A549 (cell line): ENCODE data around the gene COG3. TPM values are rescaled to one million over a fixed set of nuclear protein-coding genes. Genes with fewer than 3 reads are reported as not detected.

Experiments used
- ATAC-seq, 2 experiments: fragments of 200-7000 bp in 1 of 2; fragments of >200 bp in 1 of 2; cut with Nextera tagmentation in 1 of 2; cut with Tn5 transposase in 1 of 2; 3 replicates each; pipeline versions ENCODE4 v1.8.0 to v1.9.1; 2018 to 2020; ENCODE audit warnings: mild to moderate bottlenecking in 1 of 2, moderate library complexity in 1 of 2
- CTCF ChIA-PET: fragments of 300-600 bp; sonication (Branson Sonifier 250); formaldehyde crosslinking; extraction: SDS; loops from one replicate; lab custom pipeline; 2021; ENCODE audit warnings: antibody characterized with exemption, inconsistent platforms; lab: Yijun Ruan, JAX
- POLR2A ChIA-PET: fragments of 350-600 bp; formaldehyde crosslinking; extraction: SDS; loops from one replicate; lab custom pipeline; 2021; ENCODE audit warnings: antibody characterized with exemption, inconsistent platforms; lab: Yijun Ruan, JAX
- DNase-seq, 2 experiments: peaks; one replicate each; pipeline versions ENCODE4 v3.0.0 to v3.0.0-alpha.2; 2011 to 2016; ENCODE audit warnings: low read depth in 1 of 2, low spot score in 1 of 2
- FAIRE-seq: peaks from 2 replicates; lab custom pipeline; 2011; peaks lifted over from hg19 to GRCh38; lab: Jason Lieb, UNC
- H3K27ac ChIP-seq, 2 experiments: fragments of >200 bp; sonication (Bioruptor Twin); formaldehyde crosslinking; 3 replicates each; pipeline ENCODE4 v1.5.1; 2016 to 2017
- H3K4me1 ChIP-seq: fragments of >200 bp; sonication (Bioruptor Twin); formaldehyde crosslinking; 3 replicates; pipeline ENCODE4 v1.6.1; 2016
- H3K4me2 ChIP-seq: fragments of >200 bp; sonication (Bioruptor Twin); formaldehyde crosslinking; 3 replicates; pipeline ENCODE4 v1.6.1; 2016
- H3K4me3 ChIP-seq: fragments of >200 bp; sonication (Bioruptor Twin); formaldehyde crosslinking; 3 replicates; pipeline ENCODE4 v1.5.1; 2016
- H3K9me3 ChIP-seq: fragments of >200 bp; sonication (Bioruptor Twin); formaldehyde crosslinking; 3 replicates; pipeline ENCODE4 v1.6.1; 2016
- CBX2 ChIP-seq: fragments of 200-600 bp; sonication (generic); IDR thresholded peaks from 2 replicates; pipeline ENCODE4 v1.6.1; 2016; ENCODE audit warnings: low read depth, mild to moderate bottlenecking, borderline replicate concordance
- EHF ChIP-seq: fragments of 250-450 bp; sonication (Bioruptor Pico); IDR thresholded peaks from 2 replicates; pipeline ENCODE4 v1.5.0; 2020; ENCODE audit warnings: mild to moderate bottlenecking
- ESRRA ChIP-seq: fragments of 150-350 bp; IDR thresholded peaks from 2 replicates; pipeline ENCODE4 v1.6.1; 2014; ENCODE audit warnings: mild to moderate bottlenecking, low read length, borderline replicate concordance
- FOSB ChIP-seq: fragments of 250-450 bp; sonication (Bioruptor Pico); IDR thresholded peaks from 2 replicates; pipeline ENCODE4 v1.5.0; 2020; ENCODE audit warnings: mild to moderate bottlenecking, moderate library complexity
- HEYL ChIP-seq: fragments of 250-450 bp; sonication (Bioruptor Pico); IDR thresholded peaks from 2 replicates; pipeline ENCODE4 v1.8.0; 2021; ENCODE audit warnings: mild to moderate bottlenecking, moderate library complexity
- HOXA7 ChIP-seq: fragments of 250-450 bp; sonication (Bioruptor Pico); IDR thresholded peaks from 2 replicates; pipeline ENCODE4 v1.5.0; 2020; ENCODE audit warnings: mild to moderate bottlenecking, moderate library complexity
- HOXB5 ChIP-seq: fragments of 250-450 bp; sonication (Bioruptor Pico); IDR thresholded peaks from 2 replicates; pipeline ENCODE4 v1.5.0; 2020; ENCODE audit warnings: mild to moderate bottlenecking, moderate library complexity
- JUN ChIP-seq, 2 experiments: fragments of >200 bp; sonication (Bioruptor Twin); formaldehyde crosslinking; IDR thresholded peaks; 2 replicates in 1 of 2; 3 replicates in 1 of 2; pipeline ENCODE4 v1.6.1; 2016 to 2017
- KDM1A ChIP-seq: fragments of 200-600 bp; sonication (generic); IDR thresholded peaks from 2 replicates; pipeline ENCODE4 v1.6.1; 2016; ENCODE audit warnings: low read depth, mild to moderate bottlenecking
- KDM5A ChIP-seq: fragments of 200-600 bp; sonication (generic); IDR thresholded peaks from 2 replicates; pipeline ENCODE4 v1.6.1; 2016; ENCODE audit warnings: antibody characterized with exemption, mild to moderate bottlenecking
- MAFK ChIP-seq: fragments of 450-650 bp; IDR thresholded peaks from 2 replicates; pipeline ENCODE4 v1.6.1; 2014; ENCODE audit not compliant: partially characterized antibody
- NR3C1 ChIP-seq: fragments of >200 bp; sonication (Bioruptor Twin); formaldehyde crosslinking; IDR thresholded peaks from 3 replicates; pipeline ENCODE4 v1.6.1; 2017
- POLR2A ChIP-seq: IDR thresholded peaks from 2 replicates; pipeline ENCODE4 v1.6.1; 2012; ENCODE audit warnings: mild to moderate bottlenecking, low read length
- RCOR1 ChIP-seq: fragments of 150-350 bp; IDR thresholded peaks from 2 replicates; pipeline ENCODE4 v1.6.1; 2014; ENCODE audit warnings: antibody characterized with exemption, low read length, low read depth
- REST ChIP-seq: fragments of 200-600 bp; sonication (generic); IDR thresholded peaks from 2 replicates; pipeline ENCODE4 v1.6.1; 2016; ENCODE audit warnings: antibody characterized with exemption, mild to moderate bottlenecking, moderate library complexity
- RFX5 ChIP-seq: fragments of 450-650 bp; IDR thresholded peaks from 2 replicates; pipeline ENCODE4 v1.7.1; 2014; ENCODE audit warnings: antibody characterized with exemption, mild to moderate bottlenecking, moderate library complexity
- RNF2 ChIP-seq: fragments of 200-600 bp; sonication (generic); IDR thresholded peaks from 2 replicates; pipeline ENCODE4 v1.6.1; 2016; ENCODE audit warnings: low read depth, mild to moderate bottlenecking, antibody characterized with exemption, moderate library complexity, borderline replicate concordance
- SREBF2 ChIP-seq: fragments of 450-650 bp; IDR thresholded peaks from 2 replicates; pipeline ENCODE4 v1.6.1; 2014; ENCODE audit warnings: mild to moderate bottlenecking, moderate library complexity
- ZFP36 ChIP-seq: fragments of 450-650 bp; IDR thresholded peaks from 2 replicates; pipeline ENCODE4 v1.6.1; 2014; ENCODE audit warnings: borderline replicate concordance; ENCODE audit not compliant: partially characterized antibody
- ZNF302 ChIP-seq: fragments of 250-450 bp; sonication (Bioruptor Pico); IDR thresholded peaks from 2 replicates; pipeline ENCODE4 v1.9.0; 2021; ENCODE audit warnings: inconsistent platforms, mild to moderate bottlenecking, moderate library complexity
- ZSCAN20 ChIP-seq: fragments of 250-450 bp; sonication (Bioruptor Pico); IDR thresholded peaks from 2 replicates; pipeline ENCODE4 v1.8.0; 2022; ENCODE audit warnings: mild to moderate bottlenecking, moderate library complexity
- WGBS: methylation state at CpG from one replicate; pipeline ENCODE4 v1.1.6; 2017; ENCODE audit errors: missing lambda C conversion rate; 5-methylcytosine and 5-hydroxymethylcytosine counted together
- polyA plus RNA-seq, 4 experiments: library from polyadenylated mRNA; depleted of rRNA in 3 of 4; stranded (reverse); fragments of >200 nt; fragmentation: RNase III in 1 of 4; extraction: RNeasy Plus Mini Kit Qiagen cat#74134 plus additional on column Dnase treatment in 1 of 4; gene quantifications; 2 replicates in 3 of 4; 3 replicates in 1 of 4; pipeline ENCODE4 v1.2.3, GENCODE V29; 2011 to 2017
- TF ChIP-seq, protein P1 (sequence below): fragments of 250-450 bp; sonication (Bioruptor Pico); IDR thresholded peaks from 2 replicates; pipeline ENCODE4 v1.5.0; 2020; ENCODE audit warnings: low read depth, mild to moderate bottlenecking, moderate library complexity
- TF ChIP-seq, protein P2 (sequence below): fragments of 250-450 bp; sonication (Bioruptor Pico); IDR thresholded peaks from 2 replicates; pipeline ENCODE4 v1.5.0; 2021; ENCODE audit warnings: mild to moderate bottlenecking, moderate library complexity, borderline replicate concordance
- TF ChIP-seq, protein P3 (sequence below): fragments of >200 bp; sonication (Bioruptor Twin); formaldehyde crosslinking; IDR thresholded peaks from 2 replicates; pipeline ENCODE4 v1.6.1; 2016

The COG3 gene
- polyA plus RNA-seq, 2 of the 4 experiments (the other 2 are of a cell fraction): 8.2 to 23.3 TPM

- TF ChIP-seq REST (no peak), HOXB5 (peak; percentile 99), MAFK (no peak), NR3C1 (no peak)
- TF ChIP-seq, protein P1, sequence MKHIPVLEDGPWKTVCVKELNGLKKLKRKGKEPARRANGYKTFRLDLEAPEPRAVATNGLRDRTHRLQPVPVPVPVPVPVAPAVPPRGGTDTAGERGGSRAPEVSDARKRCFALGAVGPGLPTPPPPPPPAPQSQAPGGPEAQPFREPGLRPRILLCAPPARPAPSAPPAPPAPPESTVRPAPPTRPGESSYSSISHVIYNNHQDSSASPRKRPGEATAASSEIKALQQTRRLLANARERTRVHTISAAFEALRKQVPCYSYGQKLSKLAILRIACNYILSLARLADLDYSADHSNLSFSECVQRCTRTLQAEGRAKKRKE (CRISPR knock-in tag): peak; percentile 95
Observed at GRCh38 chr13:45527699-45528462, 63.1 kb downstream of the COG3 start (continued).

GRCh38 chr13:45529758-45530157 is 65.0 kb downstream of the COG3 start:
- no peak for TF ChIP-seq HOXA7
- no peak for TF ChIP-seq SREBF2
- no peak for TF ChIP-seq EHF (CRISPR knock-in tag)
- no peak for TF ChIP-seq REST
- no peak for TF ChIP-seq ZNF302 (CRISPR knock-in tag)
- no peak for TF ChIP-seq KDM5A
- no peak for TF ChIP-seq HEYL (CRISPR knock-in tag)
- TF ChIP-seq HOXB5: no peak
- no peak for TF ChIP-seq ESRRA
- TF ChIP-seq POLR2A: no peak
- TF ChIP-seq NR3C1: no peak
- no peak for TF ChIP-seq ZFP36
- no peak for TF ChIP-seq RNF2
- TF ChIP-seq, all 56 proteins: peak for 0
- no peak for DNase-seq
- FAIRE-seq: no peak
- WGBS: 75% methylated on average over 3 of the region's 3 CpGs
- POLR2A ChIA-PET: no interaction called here
- no peaks in the 10 kb centered on the region for H3K9me3 ChIP-seq
- peak overlapping the region; percentile 55; the same call in 1 of the 3 replicates for H3K4me2 ChIP-seq
- no peak overlapping the region; a peak in 1 of 6 replicates for H3K27ac ChIP-seq
- no peak for ATAC-seq
- CTCF ChIA-PET: no interaction called here
- peaks cover 39% of the 10 kb centered on the region for H3K4me1 ChIP-seq
- no peak overlapping the region for H3K4me3 ChIP-seq

- 88% methylated on average over 9 of the region's 9 CpGs for WGBS
- no peak for DNase-seq
- CTCF ChIA-PET: interaction anchor here (1.4 kb wide), 1 partner anchor 23 kb away, joined by 4 read pairs; no protein-coding TSS in a partner anchor
- no peak overlapping the region for H3K4me2 ChIP-seq
- no peak overlapping the region for H3K27ac ChIP-seq
- peaks cover 4% of the 10 kb centered on the region; the same call in 2 of the 3 replicates for H3K4me1 ChIP-seq
- H3K9me3 ChIP-seq: no peaks in the 10 kb centered on the region
- FAIRE-seq: no peak
- no peak for ATAC-seq
- POLR2A ChIA-PET: no interaction called here
- no peak overlapping the region for H3K4me3 ChIP-seq
- TF ChIP-seq KDM5A (no peak), MAFK (no peak), ZSCAN20 (CRISPR knock-in tag) (no peak), CBX2 (no peak), KDM1A (no peak), JUN (IDR thresholded peaks at IDR 0.05) (no peak), RCOR1 (no peak), FOSB (CRISPR knock-in tag) (no peak), SREBF2 (no peak), ZNF302 (CRISPR knock-in tag) (no peak), RFX5 (no peak)
- TF ChIP-seq, protein P2, sequence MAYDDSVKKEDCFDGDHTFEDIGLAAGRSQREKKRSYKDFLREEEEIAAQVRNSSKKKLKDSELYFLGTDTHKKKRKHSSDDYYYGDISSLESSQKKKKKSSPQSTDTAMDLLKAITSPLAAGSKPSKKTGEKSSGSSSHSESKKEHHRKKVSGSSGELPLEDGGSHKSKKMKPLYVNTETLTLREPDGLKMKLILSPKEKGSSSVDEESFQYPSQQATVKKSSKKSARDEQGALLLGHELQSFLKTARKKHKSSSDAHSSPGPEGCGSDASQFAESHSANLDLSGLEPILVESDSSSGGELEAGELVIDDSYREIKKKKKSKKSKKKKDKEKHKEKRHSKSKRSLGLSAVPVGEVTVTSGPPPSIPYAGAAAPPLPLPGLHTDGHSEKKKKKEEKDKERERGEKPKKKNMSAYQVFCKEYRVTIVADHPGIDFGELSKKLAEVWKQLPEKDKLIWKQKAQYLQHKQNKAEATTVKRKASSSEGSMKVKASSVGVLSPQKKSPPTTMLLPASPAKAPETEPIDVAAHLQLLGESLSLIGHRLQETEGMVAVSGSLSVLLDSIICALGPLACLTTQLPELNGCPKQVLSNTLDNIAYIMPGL (CRISPR knock-in tag): no peak
- TF ChIP-seq, protein P3, sequence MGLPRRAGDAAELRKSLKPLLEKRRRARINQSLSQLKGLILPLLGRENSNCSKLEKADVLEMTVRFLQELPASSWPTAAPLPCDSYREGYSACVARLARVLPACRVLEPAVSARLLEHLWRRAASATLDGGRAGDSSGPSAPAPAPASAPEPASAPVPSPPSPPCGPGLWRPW: no peak
Observed at GRCh38 chr13:45534604-45535003, 69.9 kb downstream of the COG3 start.
